Astrocyte (in vitro differentiated cells and primary cell): Measurements from ENCODE around the gene CLN5.

Experiments
- EZH2 ChIP-seq: IDR thresholded peaks from 2 replicates; pipeline ENCODE4 v1.6.1; 2012; ENCODE audit warnings: mild to moderate bottlenecking, low read length, inconsistent platforms; ENCODE audit not compliant: insufficient read depth
- TF ChIP-seq, protein P1 (sequence below): IDR thresholded peaks from 2 replicates; pipeline ENCODE4 v1.5.1; 2011; ENCODE audit warnings: low read depth, mild to moderate bottlenecking, inconsistent platforms, low read length, moderate library complexity; ENCODE audit not compliant: insufficient read depth

DNA sequence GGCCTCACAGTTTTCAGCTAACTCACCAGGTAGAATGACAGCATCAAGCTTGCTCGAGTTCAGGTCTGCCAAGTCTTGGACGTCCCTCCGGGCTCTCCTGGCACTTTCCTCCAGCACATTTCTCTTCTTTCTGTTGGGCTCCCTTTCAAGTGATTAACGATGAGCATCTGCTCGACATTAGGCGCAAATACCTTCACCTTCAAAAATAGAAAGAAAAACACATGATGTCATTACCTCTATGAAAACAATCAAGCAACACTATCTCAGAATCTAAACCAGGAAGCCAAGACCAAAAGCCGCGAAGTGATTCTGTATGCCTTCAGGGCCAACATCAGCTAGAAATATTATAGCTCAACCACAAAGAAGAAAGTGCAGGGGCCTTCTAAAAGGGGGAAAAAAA, 15.4 kb upstream of the CLN5 start:
- TF ChIP-seq, protein P1, sequence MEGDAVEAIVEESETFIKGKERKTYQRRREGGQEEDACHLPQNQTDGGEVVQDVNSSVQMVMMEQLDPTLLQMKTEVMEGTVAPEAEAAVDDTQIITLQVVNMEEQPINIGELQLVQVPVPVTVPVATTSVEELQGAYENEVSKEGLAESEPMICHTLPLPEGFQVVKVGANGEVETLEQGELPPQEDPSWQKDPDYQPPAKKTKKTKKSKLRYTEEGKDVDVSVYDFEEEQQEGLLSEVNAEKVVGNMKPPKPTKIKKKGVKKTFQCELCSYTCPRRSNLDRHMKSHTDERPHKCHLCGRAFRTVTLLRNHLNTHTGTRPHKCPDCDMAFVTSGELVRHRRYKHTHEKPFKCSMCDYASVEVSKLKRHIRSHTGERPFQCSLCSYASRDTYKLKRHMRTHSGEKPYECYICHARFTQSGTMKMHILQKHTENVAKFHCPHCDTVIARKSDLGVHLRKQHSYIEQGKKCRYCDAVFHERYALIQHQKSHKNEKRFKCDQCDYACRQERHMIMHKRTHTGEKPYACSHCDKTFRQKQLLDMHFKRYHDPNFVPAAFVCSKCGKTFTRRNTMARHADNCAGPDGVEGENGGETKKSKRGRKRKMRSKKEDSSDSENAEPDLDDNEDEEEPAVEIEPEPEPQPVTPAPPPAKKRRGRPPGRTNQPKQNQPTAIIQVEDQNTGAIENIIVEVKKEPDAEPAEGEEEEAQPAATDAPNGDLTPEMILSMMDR = no peak
- no peak for TF ChIP-seq EZH2
